Neural progenitor cell (in vitro differentiated cells): Measurements from ENCODE around the gene PHF24. TPM values are rescaled to one million over a fixed set of nuclear protein-coding genes. Genes with fewer than 3 reads are reported as not detected.

Source experiments
- DNase-seq: peaks from one replicate; pipeline ENCODE4 v3.0.0-alpha.2; 2016; ENCODE audit warnings: low spot score
- H2AFZ ChIP-seq: fragments of 200-600 bp; sonication (generic); replicated peaks from 2 replicates; pipeline ENCODE4 v1.6.1; 2016; ENCODE audit warnings: antibody characterized with exemption
- H3F3A ChIP-seq: fragments of 200-600 bp; sonication (generic); 2 replicates; pipeline ENCODE4 v1.6.1; 2016; ENCODE audit warnings: antibody characterized with exemption, low read depth
- H3K27ac ChIP-seq: fragments of 200-600 bp; sonication (generic); 2 replicates; pipeline ENCODE4 v1.5.1; 2016; ENCODE audit warnings: mild to moderate bottlenecking
- H3K27me3 ChIP-seq: fragments of 200-600 bp; sonication (generic); 2 replicates; pipeline ENCODE4 v1.6.1; 2016; ENCODE audit warnings: mild to moderate bottlenecking, moderate library complexity
- H3K36me3 ChIP-seq: fragments of 200-600 bp; sonication (generic); 2 replicates; pipeline ENCODE4 v1.5.1; 2016
- H3K4me1 ChIP-seq: fragments of 200-600 bp; sonication (generic); 2 replicates; pipeline ENCODE4 v1.6.1; 2016; ENCODE audit warnings: mixed run types
- H3K4me2 ChIP-seq: fragments of 200-600 bp; sonication (generic); 2 replicates; pipeline ENCODE4 v1.6.1; 2016
- H3K4me3 ChIP-seq: fragments of 200-600 bp; sonication (generic); 2 replicates; pipeline ENCODE4 v1.5.1; 2016
- H3K79me2 ChIP-seq: fragments of 200-600 bp; sonication (generic); 2 replicates; pipeline ENCODE4 v1.6.1; 2016; ENCODE audit warnings: low read depth
- H3K9ac ChIP-seq: fragments of 200-600 bp; sonication (generic); 2 replicates; pipeline ENCODE4 v1.6.1; 2016
- H3K9me3 ChIP-seq: fragments of 200-600 bp; sonication (generic); 2 replicates; pipeline ENCODE4 v1.5.1; 2016; ENCODE audit warnings: low read depth
- H4K20me1 ChIP-seq: fragments of 200-600 bp; sonication (generic); 2 replicates; pipeline ENCODE4 v1.6.1; 2016; ENCODE audit warnings: low read depth
- H3K27ac Mint-ChIP-seq: 3 replicates; pipeline ENCODE4 v1.8.0; 2021; ENCODE audit warnings: mixed read lengths
- H3K27me3 Mint-ChIP-seq: 2 replicates; pipeline ENCODE4 v1.8.0; 2022; ENCODE audit warnings: low read depth, mild to moderate bottlenecking, inconsistent platforms, moderate library complexity, mixed read lengths; ENCODE audit not compliant: insufficient read depth
- H3K36me3 Mint-ChIP-seq: 3 replicates; pipeline ENCODE4 v1.8.0; 2021; ENCODE audit warnings: mixed read lengths
- H3K4me1 Mint-ChIP-seq: 3 replicates; pipeline ENCODE4 v1.8.0; 2021; ENCODE audit warnings: mixed read lengths
- H3K4me3 Mint-ChIP-seq: 3 replicates; pipeline ENCODE4 v1.8.0; 2021; ENCODE audit warnings: mild to moderate bottlenecking, moderate library complexity, mixed read lengths
- H3K9me3 Mint-ChIP-seq: 3 replicates; pipeline ENCODE4 v1.8.0; 2020; ENCODE audit warnings: mixed read lengths
- CTCF ChIP-seq: fragments of 200-600 bp; sonication (generic); IDR thresholded peaks from 2 replicates; pipeline ENCODE4 v1.5.1; 2017; ENCODE audit warnings: antibody characterized with exemption, mild to moderate bottlenecking
- EZH2 ChIP-seq: fragments of 200-600 bp; sonication (generic); IDR thresholded peaks from 2 replicates; pipeline ENCODE4 v1.6.1; 2017; ENCODE audit warnings: antibody characterized with exemption, mild to moderate bottlenecking, moderate library complexity
- EZH2phosphoT487 ChIP-seq: fragments of 200-600 bp; sonication (generic); IDR thresholded peaks from 2 replicates; pipeline ENCODE4 v1.6.1; 2017; ENCODE audit warnings: antibody characterized with exemption
- total RNA-seq: library from RNA; depleted of rRNA; stranded (reverse); fragments of >200 nt; gene quantifications from 2 replicates; pipeline ENCODE4 v1.2.3, GENCODE V29; 2015; ENCODE audit warnings: low replicate concordance

The PHF24 gene
- total RNA-seq, 1 donor from 2014 or later: 1.8 TPM

GRCh38 chr9:34985311-34985899 is 27.3 kb downstream of the PHF24 start:
- Histone ChIP-seq H3K27ac (no peak overlapping the region), H3K36me3 (no peaks in the 10 kb centered on the region), H4K20me1 (peaks cover 10% of the 10 kb centered on the region), H2AFZ (no peak overlapping the region), H3F3A (peaks cover 8% of the 10 kb centered on the region), H3K9me3 (no peaks in the 10 kb centered on the region), H3K4me1 (peaks cover 6% of the 10 kb centered on the region), H3K27me3 (no peaks in the 10 kb centered on the region), H3K9ac (no peak overlapping the region), H3K4me3 (no peak overlapping the region), H3K79me2 (no peaks in the 10 kb centered on the region), H3K4me2 (no peak overlapping the region)
- peak; percentile 80 for DNase-seq
- Mint-ChIP-seq H3K36me3 (no peaks in the 10 kb centered on the region), H3K27ac (peak overlapping the region; percentile 83), H3K4me3 (peak overlapping the region; percentile 74), H3K27me3 (peaks cover 9% of the 10 kb centered on the region), H3K9me3 (no peaks in the 10 kb centered on the region), H3K4me1 (peaks cover 63% of the 10 kb centered on the region)
- TF ChIP-seq CTCF (peak; percentile 91), EZH2 (no peak), EZH2phosphoT487 (no peak)

- Histone ChIP-seq H3K36me3 (no peaks in the 10 kb centered on the region), H3K9ac (no peak overlapping the region), H2AFZ (no peak overlapping the region), H3K4me3 (no peak overlapping the region), H3K27ac (no peak overlapping the region), H3K4me1 (peaks cover 15% of the 10 kb centered on the region), H3K4me2 (no peak overlapping the region), H3K9me3 (no peaks in the 10 kb centered on the region), H3K27me3 (no peaks in the 10 kb centered on the region), H3K79me2 (no peaks in the 10 kb centered on the region), H3F3A (peaks cover 14% of the 10 kb centered on the region), H4K20me1 (peaks cover 10% of the 10 kb centered on the region)
- peaks cover 11% of the 10 kb centered on the region for H3K27me3 Mint-ChIP-seq
- no peaks in the 10 kb centered on the region for H3K36me3 Mint-ChIP-seq
- peaks cover 69% of the 10 kb centered on the region for H3K4me1 Mint-ChIP-seq
- H3K27ac Mint-ChIP-seq: peak overlapping the region; percentile 75
- H3K9me3 Mint-ChIP-seq: no peaks in the 10 kb centered on the region
- peak; percentile 58 for DNase-seq
- H3K4me3 Mint-ChIP-seq: peak overlapping the region; percentile 27
- TF ChIP-seq EZH2: no peak
- no peak for TF ChIP-seq EZH2phosphoT487
- TF ChIP-seq CTCF: no peak
Measured at GRCh38 chr9:34986540-34987047, 28.5 kb downstream of the PHF24 start.

GRCh38 chr9:34987160-34987901 is 29.2 kb downstream of the PHF24 start:
- H3K4me1 ChIP-seq: peaks cover 20% of the 10 kb centered on the region
- H3K36me3 ChIP-seq: no peaks in the 10 kb centered on the region
- no peaks in the 10 kb centered on the region for H3K79me2 ChIP-seq
- peaks cover 11% of the 10 kb centered on the region for H3K27me3 Mint-ChIP-seq
- no peak for DNase-seq
- peaks cover 10% of the 10 kb centered on the region for H4K20me1 ChIP-seq
- H3K9me3 ChIP-seq: no peaks in the 10 kb centered on the region
- no peaks in the 10 kb centered on the region for H3K27me3 ChIP-seq
- peak overlapping the region; percentile 75 for H3K27ac Mint-ChIP-seq
- H3K9me3 Mint-ChIP-seq: no peaks in the 10 kb centered on the region
- peaks cover 4% of the 10 kb centered on the region for H3K36me3 Mint-ChIP-seq
- no peak overlapping the region for H3K4me3 ChIP-seq
- H3K4me3 Mint-ChIP-seq: peak overlapping the region; percentile 27
- TF ChIP-seq CTCF (no peak), EZH2 (no peak), EZH2phosphoT487 (no peak)
- H3K27ac ChIP-seq: no peak overlapping the region
- no peak overlapping the region for H2AFZ ChIP-seq
- H3K9ac ChIP-seq: no peak overlapping the region
- no peak overlapping the region for H3K4me2 ChIP-seq
- H3K4me1 Mint-ChIP-seq: peaks cover 75% of the 10 kb centered on the region
- H3F3A ChIP-seq: peaks cover 19% of the 10 kb centered on the region
